Immature natural killer cell (primary cell): ENCODE measurements around the gene NUP54. TPM values are rescaled to one million over a fixed set of nuclear protein-coding genes. Genes with fewer than 3 reads are reported as not detected.

Source experiments
- DNase-seq, 3 donors: peaks; one replicate each; pipeline ENCODE4 v3.0.0; 2022; ENCODE audit warnings: mixed read lengths in 1 of 3
- H3K27ac Mint-ChIP-seq, 6 donors: one replicate each; pipeline ENCODE4 v1.8.0; 2020; ENCODE audit warnings: mixed read lengths in 6 of 6, mild to moderate bottlenecking in 5 of 6, inconsistent platforms in 4 of 6, moderate library complexity in 3 of 6
- H3K27me3 Mint-ChIP-seq, 3 donors: one replicate each; pipeline ENCODE4 v1.8.0; 2020 to 2021; ENCODE audit warnings: low read depth in 3 of 3, mild to moderate bottlenecking in 3 of 3, mixed read lengths in 3 of 3, moderate library complexity in 3 of 3, inconsistent platforms in 1 of 3
- H3K36me3 Mint-ChIP-seq, 3 donors: one replicate each; pipeline ENCODE4 v1.8.0; 2020; ENCODE audit warnings: mixed read lengths in 3 of 3, inconsistent platforms in 2 of 3, mild to moderate bottlenecking in 2 of 3
- H3K4me1 Mint-ChIP-seq, 2 donors: one replicate each; pipeline ENCODE4 v1.8.0; 2020; ENCODE audit warnings: inconsistent platforms in 2 of 2, mild to moderate bottlenecking in 2 of 2, mixed read lengths in 2 of 2, moderate library complexity in 1 of 2
- H3K4me3 Mint-ChIP-seq, 5 donors: one replicate each; pipeline ENCODE4 v1.8.0; 2020; ENCODE audit warnings: mild to moderate bottlenecking in 5 of 5, mixed read lengths in 5 of 5, inconsistent platforms in 3 of 5, moderate library complexity in 3 of 5
- H3K9me3 Mint-ChIP-seq, 6 donors: one replicate each; pipeline ENCODE4 v1.8.0; 2020; ENCODE audit warnings: mild to moderate bottlenecking in 6 of 6, mixed read lengths in 6 of 6, inconsistent platforms in 4 of 6, moderate library complexity in 3 of 6
- polyA plus RNA-seq, 3 donors: library from polyadenylated mRNA; unstranded; fragments of 300-500 nt; fragmentation: Illumina TruSeq; gene quantifications; one replicate each; pipeline ENCODE4 v1.2.3, GENCODE V29; 2021

Gene NUP54
- 10 to 100 TPM; 33.0 to 39.2 (median 33.8) TPM for polyA plus RNA-seq

- H3K36me3 Mint-ChIP-seq, result no peaks in the 10 kb centered on the region
- no peaks in the 10 kb centered on the region for H3K9me3 Mint-ChIP-seq
- H3K27ac Mint-ChIP-seq, result peak within 1 kb of the TSS; percentile 92 to 99 (median 96)
- H3K4me3 Mint-ChIP-seq, result peak within 1 kb of the TSS; percentile 95 to 99 (median 97)
- H3K4me1 Mint-ChIP-seq, result peaks cover 35 to 54% of the 10 kb centered on the region in 2 donors
- peaks cover 0 to 3% (median 0%) of the 10 kb centered on the region in 3 donors for H3K27me3 Mint-ChIP-seq
- DNase-seq, result peak; percentile 88 to 93 (median 90)
These were observed at the start of gene NUP54 for GRCh38 chr4:76148142-76148865. NUP54 (minus strand) TSS chr4:76148397; CDS start chr4:76148374, 23 bp downstream.

DNA sequence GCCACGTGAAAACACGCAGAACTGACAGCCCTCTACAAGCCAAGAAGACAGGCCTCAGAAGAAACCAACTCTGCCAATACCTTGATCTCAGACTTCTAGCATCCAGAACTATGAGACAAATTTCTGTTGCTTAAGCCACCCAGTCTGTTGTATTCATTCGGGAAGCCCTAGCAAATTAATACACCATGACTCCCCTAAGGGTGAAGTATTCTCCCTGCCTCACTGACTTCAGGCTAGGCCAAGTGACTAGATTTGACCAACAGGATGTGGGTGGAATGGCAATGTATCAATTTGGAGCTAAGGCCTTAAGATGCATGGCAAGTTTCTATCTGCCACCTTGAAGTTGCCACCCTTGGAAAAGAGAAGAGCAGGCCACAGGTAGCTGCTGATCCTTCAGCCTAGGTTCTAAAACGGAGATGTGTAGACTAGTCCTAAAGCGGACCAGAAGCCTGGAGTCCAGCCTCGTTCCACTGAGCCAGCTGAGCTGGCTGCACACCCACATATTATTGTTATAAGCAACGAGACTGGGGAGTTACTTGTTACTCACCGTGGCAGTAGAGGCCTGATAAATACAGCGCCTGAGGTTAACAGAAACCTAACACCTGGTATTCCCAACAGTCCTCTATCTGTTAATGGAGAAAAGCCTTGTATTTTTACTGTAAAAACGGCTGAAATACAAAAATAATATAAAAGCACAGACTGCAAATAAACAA lies 49.0 kb upstream of the NUP54 start:
- Mint-ChIP-seq H3K27ac (peak overlapping the region in 1 of 6 donors; percentile 46), H3K9me3 (peaks cover 0 to 5% (median 2%) of the 10 kb centered on the region in 6 donors), H3K4me1 (peaks cover 32 to 34% of the 10 kb centered on the region in 2 donors)

GRCh38 chr4:76196376-76196775 lies 48.2 kb upstream of the NUP54 start:
- H3K27ac Mint-ChIP-seq, result no peak overlapping the region
- peaks cover 0 to 10% (median 4%) of the 10 kb centered on the region in 6 donors for H3K9me3 Mint-ChIP-seq
- H3K4me3 Mint-ChIP-seq, result no peak overlapping the region
- H3K4me1 Mint-ChIP-seq, result peaks cover 32 to 34% of the 10 kb centered on the region in 2 donors
- no peak for DNase-seq
- peaks cover 0 to 7% (median 3%) of the 10 kb centered on the region in 3 donors for H3K27me3 Mint-ChIP-seq
- H3K36me3 Mint-ChIP-seq, result peaks cover 29 to 36% (median 34%) of the 10 kb centered on the region in 3 donors

More for the DNA sequence above, 49.0 kb upstream of the NUP54 start:
- Mint-ChIP-seq H3K4me3 (no peak overlapping the region), H3K36me3 (peaks cover 24 to 28% (median 28%) of the 10 kb centered on the region in 3 donors), H3K27me3 (peaks cover 0 to 7% (median 3%) of the 10 kb centered on the region in 3 donors)
- no peak for DNase-seq

GRCh38 chr4:76195326-76195725 lies 47.1 kb upstream of the NUP54 start:
- H3K9me3 Mint-ChIP-seq, result peaks cover 0 to 10% (median 4%) of the 10 kb centered on the region in 6 donors
- DNase-seq, result no peak
- peaks cover 0 to 7% (median 3%) of the 10 kb centered on the region in 3 donors for H3K27me3 Mint-ChIP-seq
- H3K4me1 Mint-ChIP-seq, result peaks cover 25 to 33% of the 10 kb centered on the region in 2 donors
- no peak overlapping the region for H3K4me3 Mint-ChIP-seq
- no peak overlapping the region for H3K27ac Mint-ChIP-seq
- H3K36me3 Mint-ChIP-seq, result peaks cover 29 to 44% (median 35%) of the 10 kb centered on the region in 3 donors

DNA sequence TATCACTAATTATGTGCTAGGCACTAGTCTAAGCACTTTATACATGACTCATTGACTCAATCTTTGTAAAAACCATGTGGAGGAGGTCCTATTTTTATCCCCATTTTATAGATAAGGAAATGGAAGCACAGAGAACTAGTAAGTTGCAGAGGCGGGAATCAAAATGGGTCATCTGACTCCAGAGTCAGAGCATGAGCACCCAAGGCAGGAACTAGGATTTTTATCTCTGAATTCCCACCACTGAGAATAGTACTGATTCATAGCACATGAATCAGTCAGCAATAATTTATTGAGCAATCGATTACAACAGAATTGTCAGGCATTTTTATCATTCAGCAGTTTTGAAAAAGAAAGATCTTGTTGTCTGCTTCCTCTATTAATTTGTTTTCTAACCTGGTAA lies 46.1 kb upstream of the NUP54 start:
- H3K27ac Mint-ChIP-seq, result no peak overlapping the region
- peaks cover 0 to 3% (median 2%) of the 10 kb centered on the region in 3 donors for H3K27me3 Mint-ChIP-seq
- H3K4me1 Mint-ChIP-seq, result peaks cover 17 to 23% of the 10 kb centered on the region in 2 donors
- H3K4me3 Mint-ChIP-seq, result no peak overlapping the region
- peaks cover 29 to 47% (median 35%) of the 10 kb centered on the region in 3 donors for H3K36me3 Mint-ChIP-seq
- peaks cover 0 to 10% (median 4%) of the 10 kb centered on the region in 6 donors for H3K9me3 Mint-ChIP-seq
- DNase-seq, result no peak

DNA sequence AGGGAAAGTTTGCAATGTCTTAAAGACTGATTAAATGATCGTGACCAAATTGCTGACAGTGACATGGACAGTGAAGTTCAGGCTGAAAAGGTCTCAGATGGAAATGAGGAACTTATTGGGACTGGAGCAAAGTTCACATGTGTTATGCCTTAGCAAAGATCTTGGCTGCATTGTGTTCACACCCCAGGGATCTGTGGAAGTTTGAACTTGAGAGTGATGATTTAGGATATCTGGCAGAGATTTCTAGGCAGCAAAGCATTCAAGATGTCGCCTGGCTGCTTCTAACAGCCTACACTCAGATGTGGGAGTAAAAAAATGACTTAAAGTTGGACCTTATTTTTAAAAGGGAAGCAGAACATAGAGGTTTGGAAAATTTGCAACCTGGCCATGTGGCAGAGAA lies 44.0 kb upstream of the NUP54 start:
- peaks cover 0 to 2% of the 10 kb centered on the region in 2 donors for H3K4me1 Mint-ChIP-seq
- peaks cover 29 to 47% (median 35%) of the 10 kb centered on the region in 3 donors for H3K36me3 Mint-ChIP-seq
- no peak overlapping the region for H3K27ac Mint-ChIP-seq
- peaks cover 0 to 2% (median 0%) of the 10 kb centered on the region in 3 donors for H3K27me3 Mint-ChIP-seq
- DNase-seq, result no peak
- no peak overlapping the region for H3K4me3 Mint-ChIP-seq
- peaks cover 0 to 10% (median 4%) of the 10 kb centered on the region in 6 donors for H3K9me3 Mint-ChIP-seq

- Mint-ChIP-seq H3K9me3 (peaks cover 0 to 10% (median 4%) of the 10 kb centered on the region in 6 donors), H3K27me3 (peaks cover 0 to 4% (median 0%) of the 10 kb centered on the region in 3 donors), H3K4me1 (no peaks in the 10 kb centered on the region), H3K27ac (no peak overlapping the region), H3K36me3 (peaks cover 14 to 33% (median 27%) of the 10 kb centered on the region in 3 donors), H3K4me3 (no peak overlapping the region)
- DNase-seq, result no peak
These were observed 40.4 kb upstream of the NUP54 start for GRCh38 chr4:76188557-76188956.

GRCh38 chr4:76188149-76188548 lies 40.0 kb upstream of the NUP54 start:
- Mint-ChIP-seq H3K27ac (no peak overlapping the region), H3K9me3 (peaks cover 0 to 10% (median 4%) of the 10 kb centered on the region in 6 donors), H3K4me3 (no peak overlapping the region), H3K4me1 (no peaks in the 10 kb centered on the region), H3K36me3 (peaks cover 10 to 29% (median 23%) of the 10 kb centered on the region in 3 donors), H3K27me3 (peaks cover 0 to 4% (median 0%) of the 10 kb centered on the region in 3 donors)
- DNase-seq, result no peak

GRCh38 chr4:76187152-76187551 lies 39.0 kb upstream of the NUP54 start:
- H3K4me3 Mint-ChIP-seq, result no peak overlapping the region
- H3K4me1 Mint-ChIP-seq, result no peaks in the 10 kb centered on the region
- DNase-seq, result no peak
- peak overlapping the region in 1 of 6 donors; percentile 25 for H3K27ac Mint-ChIP-seq
- peaks cover 0 to 4% (median 2%) of the 10 kb centered on the region in 6 donors for H3K9me3 Mint-ChIP-seq
- peaks cover 4 to 19% (median 13%) of the 10 kb centered on the region in 3 donors for H3K36me3 Mint-ChIP-seq
- peaks cover 0 to 4% (median 0%) of the 10 kb centered on the region in 3 donors for H3K27me3 Mint-ChIP-seq

DNA sequence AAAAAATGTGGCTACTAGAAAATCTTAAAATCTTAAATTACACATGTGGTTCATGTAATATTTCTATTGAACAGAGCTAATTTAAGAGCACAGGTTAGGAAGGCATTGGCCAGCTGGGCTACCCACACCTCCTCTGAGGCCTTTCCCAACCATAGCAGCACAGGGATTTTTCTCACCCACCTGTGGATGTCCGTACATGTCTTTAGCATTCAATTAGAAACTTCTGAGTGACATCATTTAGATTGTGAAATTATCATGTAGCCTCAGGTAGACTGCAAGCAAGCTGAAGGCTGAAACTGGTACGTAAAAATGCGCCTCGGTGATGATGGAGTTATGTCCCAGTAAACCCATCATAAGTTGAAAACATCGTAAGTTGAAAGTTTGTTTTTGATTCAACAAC lies 34.3 kb upstream of the NUP54 start:
- no peaks in the 10 kb centered on the region for H3K4me1 Mint-ChIP-seq
- no peak overlapping the region for H3K4me3 Mint-ChIP-seq
- H3K27me3 Mint-ChIP-seq, result peaks cover 0 to 2% (median 1%) of the 10 kb centered on the region in 3 donors
- no peak overlapping the region for H3K27ac Mint-ChIP-seq
- no peaks in the 10 kb centered on the region for H3K9me3 Mint-ChIP-seq
- peaks cover 0 to 9% (median 0%) of the 10 kb centered on the region in 3 donors for H3K36me3 Mint-ChIP-seq
- DNase-seq, result no peak

DNA sequence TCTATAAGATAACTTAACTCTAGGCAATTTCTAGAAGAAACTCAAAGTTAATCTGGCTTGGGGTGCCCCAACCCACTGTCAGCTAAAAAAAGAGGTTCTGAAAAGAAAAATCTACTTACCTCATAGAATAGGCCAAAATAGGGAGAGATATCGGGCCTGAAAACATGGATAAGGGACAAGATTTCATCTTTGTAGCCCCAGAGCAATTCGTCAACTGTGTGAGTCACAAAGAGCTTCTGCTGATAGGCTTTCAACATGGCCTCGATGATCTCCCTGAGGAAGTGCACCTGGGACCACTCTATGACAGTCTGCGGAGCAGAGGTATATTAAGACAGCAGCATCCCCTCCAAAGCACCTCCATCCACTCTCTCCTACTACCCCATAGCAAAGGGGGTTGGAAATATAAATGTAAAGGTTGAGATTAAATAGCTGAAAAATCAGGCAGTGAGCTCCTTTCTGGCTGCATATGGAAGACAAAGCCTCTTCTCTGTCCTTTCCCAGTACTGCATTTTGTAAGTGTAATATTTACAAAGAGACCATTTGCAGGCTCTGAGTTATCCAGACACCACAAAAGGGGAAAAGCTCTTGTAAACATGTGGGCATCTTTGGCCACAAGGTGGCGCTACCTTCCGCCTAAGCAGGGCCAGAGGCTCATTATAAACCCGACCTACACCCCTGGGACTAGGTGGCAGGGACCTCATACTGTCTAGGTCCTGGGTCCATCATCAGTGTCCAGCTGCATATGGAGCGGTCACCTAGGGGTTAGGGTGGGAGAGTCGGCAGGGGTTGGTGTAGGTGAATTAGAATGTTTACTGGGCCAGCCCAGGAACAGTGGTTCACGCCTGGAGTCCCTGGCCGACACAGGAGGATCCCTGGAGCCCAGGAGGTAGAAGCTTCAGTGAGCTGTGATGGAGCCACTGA lies 31.5 kb upstream of the NUP54 start:
- Mint-ChIP-seq H3K9me3 (no peaks in the 10 kb centered on the region), H3K27ac (no peak overlapping the region), H3K27me3 (peaks cover 0 to 1% (median 0%) of the 10 kb centered on the region in 3 donors), H3K36me3 (peaks cover 2 to 9% (median 6%) of the 10 kb centered on the region in 3 donors), H3K4me1 (peaks cover 0 to 6% of the 10 kb centered on the region in 2 donors), H3K4me3 (no peak overlapping the region)
- peak; percentile 63 to 74 (median 66) for DNase-seq

DNA sequence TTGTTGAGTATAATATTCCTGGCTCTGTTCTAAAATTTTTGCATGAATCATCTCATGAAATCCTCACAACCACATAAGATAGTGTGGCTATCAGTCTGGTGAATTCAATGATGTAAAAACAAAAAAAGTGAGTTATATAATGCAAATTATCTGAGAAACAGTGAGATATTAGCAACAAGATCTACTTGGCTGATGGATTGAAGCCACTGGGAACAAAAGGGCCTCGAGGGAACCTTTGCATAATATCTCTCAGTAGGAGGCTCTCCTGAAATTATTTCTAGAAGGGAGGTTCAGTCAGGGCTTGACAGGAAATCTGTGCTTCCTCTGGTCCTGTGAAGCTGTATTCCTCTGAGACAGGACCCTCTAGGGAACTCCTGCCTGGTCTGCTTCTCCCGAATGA lies 30.1 kb upstream of the NUP54 start:
- Mint-ChIP-seq H3K36me3 (peaks cover 7 to 16% (median 10%) of the 10 kb centered on the region in 3 donors), H3K27me3 (peaks cover 0 to 1% (median 0%) of the 10 kb centered on the region in 3 donors), H3K27ac (no peak overlapping the region), H3K4me3 (no peak overlapping the region), H3K4me1 (peaks cover 0 to 6% of the 10 kb centered on the region in 2 donors), H3K9me3 (no peaks in the 10 kb centered on the region)
- DNase-seq, result no peak

- Mint-ChIP-seq H3K4me3 (no peak overlapping the region), H3K4me1 (peaks cover 0 to 6% of the 10 kb centered on the region in 2 donors), H3K9me3 (no peaks in the 10 kb centered on the region), H3K27ac (peak overlapping the region in 1 of 6 donors; percentile 1), H3K36me3 (peaks cover 10 to 22% (median 14%) of the 10 kb centered on the region in 3 donors), H3K27me3 (peaks cover 0 to 1% (median 0%) of the 10 kb centered on the region in 3 donors)
- no peak for DNase-seq
These were observed 29.5 kb upstream of the NUP54 start for GRCh38 chr4:76177709-76178108.
